Suprapubic skin (tissue), 4 donors: ENCODE measurements around the gene MOB3B. TPM values are rescaled to one million over a fixed set of nuclear protein-coding genes. Genes with fewer than 3 reads are reported as not detected.
A peak's percentile ranks its signal among the peaks of the same experiment; 100 is the strongest.
"Not testable (repeated sequence)": the region's sequence is repeated elsewhere in the genome, so short reads cannot be mapped to it uniquely, and the experiment has no call there.

Source experiments
- DNase-seq, 2 donors: peaks; one replicate each; pipeline ENCODE4 v3.0.0-alpha.2; 2019; ENCODE audit warnings: low spot score in 2 of 2
- H3K27ac ChIP-seq: fragments of 200-600 bp; sonication (generic); one replicate; pipeline ENCODE4 v1.5.1; 2019
- H3K27me3 ChIP-seq: fragments of 200-600 bp; sonication (generic); one replicate; pipeline ENCODE4 v1.5.1; 2019
- H3K36me3 ChIP-seq: fragments of 200-600 bp; sonication (generic); one replicate; pipeline ENCODE4 v1.5.1; 2019
- H3K4me1 ChIP-seq: fragments of 200-600 bp; sonication (generic); one replicate; pipeline ENCODE4 v1.5.1; 2019
- H3K4me3 ChIP-seq: fragments of 200-600 bp; sonication (generic); one replicate; pipeline ENCODE4 v1.5.1; 2019; ENCODE audit warnings: mild to moderate bottlenecking
- H3K9me3 ChIP-seq: fragments of 200-600 bp; sonication (generic); one replicate; pipeline ENCODE4 v1.5.1; 2019
- EP300 ChIP-seq: sonication (generic); formaldehyde crosslinking; IDR thresholded peaks from one replicate; pipeline ENCODE4 v1.6.1; 2017; ENCODE audit warnings: antibody characterized with exemption
- POLR2A ChIP-seq, 2 donors: fragments of 450-650 bp; IDR thresholded peaks; one replicate each; pipeline ENCODE4 v1.6.1; 2017; ENCODE audit warnings: antibody characterized with exemption in 2 of 2, mild to moderate bottlenecking in 2 of 2, moderate library complexity in 2 of 2
- POLR2AphosphoS5 ChIP-seq, 3 donors: sonication (generic); formaldehyde crosslinking; IDR thresholded peaks; one replicate each; pipeline ENCODE4 v1.6.1; 2017; ENCODE audit warnings: antibody characterized with exemption in 3 of 3
- WGBS: methylation state at CpG from one replicate; pipeline ENCODE4 v1.1.5; 2018; 5-methylcytosine and 5-hydroxymethylcytosine counted together
- total RNA-seq, 4 donors: library from RNA; depleted of rRNA; stranded (reverse); fragments of >200 nt; gene quantifications; one replicate each; pipeline ENCODE4 v1.1.0, GENCODE V29; 2016
- TF ChIP-seq, protein P1 (sequence below), 2 donors: fragments of 200-600 bp in 1 of 2; fragments of 450-650 bp in 1 of 2; sonication (generic) in 1 of 2; IDR thresholded peaks; one replicate each; pipeline ENCODE4 v1.5.1; 2016 to 2019; ENCODE audit warnings: antibody characterized with exemption in 2 of 2, mild to moderate bottlenecking in 1 of 2, moderate library complexity in 1 of 2

Gene MOB3B
- total RNA-seq, 4 donors from 2014 or later = 8.2 to 21.5 (median 10.9) TPM

DNA sequence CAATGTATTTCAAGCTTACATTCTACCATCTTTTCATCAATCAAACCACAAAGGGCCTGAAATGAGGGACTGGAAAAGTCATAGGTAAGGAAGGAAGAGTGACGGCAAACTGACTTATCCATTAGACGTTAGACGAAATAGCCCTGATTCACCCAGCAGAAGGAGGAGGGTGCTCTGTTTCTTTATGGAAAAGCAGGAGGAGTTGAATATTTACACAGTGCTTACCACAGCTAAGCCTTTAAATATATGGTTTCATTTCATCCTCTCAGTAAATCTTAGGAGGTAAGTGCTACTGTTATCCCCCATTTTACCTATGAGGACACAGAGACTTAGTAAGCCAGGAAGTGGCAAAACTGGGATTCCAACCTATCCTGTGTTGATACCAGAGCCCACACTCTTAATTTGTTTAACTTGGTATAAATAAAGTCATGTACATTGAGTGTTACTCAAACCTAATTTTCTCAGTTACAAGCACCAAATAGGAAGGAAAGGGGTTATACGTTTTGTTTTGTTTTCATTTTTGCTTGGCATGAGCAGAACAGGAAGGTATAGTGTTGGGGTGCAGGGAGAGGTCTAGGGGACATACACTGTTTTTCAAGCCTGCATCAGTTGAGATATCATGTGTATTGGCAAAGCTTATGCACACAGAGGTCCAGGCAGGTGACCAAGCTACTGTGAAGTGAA, 103.6 kb downstream of the MOB3B start:
- 60% methylated on average over 4 of the region's 4 CpGs for WGBS
- no peaks in the 10 kb centered on the region for H3K9me3 ChIP-seq
- H3K27me3 ChIP-seq = no peaks in the 10 kb centered on the region
- H3K4me3 ChIP-seq = no peak overlapping the region
- TF ChIP-seq POLR2A (IDR thresholded peaks at IDR 0.05) = no peak
- TF ChIP-seq, protein P1, sequence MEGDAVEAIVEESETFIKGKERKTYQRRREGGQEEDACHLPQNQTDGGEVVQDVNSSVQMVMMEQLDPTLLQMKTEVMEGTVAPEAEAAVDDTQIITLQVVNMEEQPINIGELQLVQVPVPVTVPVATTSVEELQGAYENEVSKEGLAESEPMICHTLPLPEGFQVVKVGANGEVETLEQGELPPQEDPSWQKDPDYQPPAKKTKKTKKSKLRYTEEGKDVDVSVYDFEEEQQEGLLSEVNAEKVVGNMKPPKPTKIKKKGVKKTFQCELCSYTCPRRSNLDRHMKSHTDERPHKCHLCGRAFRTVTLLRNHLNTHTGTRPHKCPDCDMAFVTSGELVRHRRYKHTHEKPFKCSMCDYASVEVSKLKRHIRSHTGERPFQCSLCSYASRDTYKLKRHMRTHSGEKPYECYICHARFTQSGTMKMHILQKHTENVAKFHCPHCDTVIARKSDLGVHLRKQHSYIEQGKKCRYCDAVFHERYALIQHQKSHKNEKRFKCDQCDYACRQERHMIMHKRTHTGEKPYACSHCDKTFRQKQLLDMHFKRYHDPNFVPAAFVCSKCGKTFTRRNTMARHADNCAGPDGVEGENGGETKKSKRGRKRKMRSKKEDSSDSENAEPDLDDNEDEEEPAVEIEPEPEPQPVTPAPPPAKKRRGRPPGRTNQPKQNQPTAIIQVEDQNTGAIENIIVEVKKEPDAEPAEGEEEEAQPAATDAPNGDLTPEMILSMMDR (IDR thresholded peaks at IDR 0.05) = no peak
- TF ChIP-seq POLR2AphosphoS5 (IDR thresholded peaks at IDR 0.05) = no peak
- no peak for TF ChIP-seq EP300
- H3K36me3 ChIP-seq = no peaks in the 10 kb centered on the region
- H3K27ac ChIP-seq = peak overlapping the region; percentile 27
- DNase-seq = no peak
- H3K4me1 ChIP-seq = peaks cover 54% of the 10 kb centered on the region

DNA sequence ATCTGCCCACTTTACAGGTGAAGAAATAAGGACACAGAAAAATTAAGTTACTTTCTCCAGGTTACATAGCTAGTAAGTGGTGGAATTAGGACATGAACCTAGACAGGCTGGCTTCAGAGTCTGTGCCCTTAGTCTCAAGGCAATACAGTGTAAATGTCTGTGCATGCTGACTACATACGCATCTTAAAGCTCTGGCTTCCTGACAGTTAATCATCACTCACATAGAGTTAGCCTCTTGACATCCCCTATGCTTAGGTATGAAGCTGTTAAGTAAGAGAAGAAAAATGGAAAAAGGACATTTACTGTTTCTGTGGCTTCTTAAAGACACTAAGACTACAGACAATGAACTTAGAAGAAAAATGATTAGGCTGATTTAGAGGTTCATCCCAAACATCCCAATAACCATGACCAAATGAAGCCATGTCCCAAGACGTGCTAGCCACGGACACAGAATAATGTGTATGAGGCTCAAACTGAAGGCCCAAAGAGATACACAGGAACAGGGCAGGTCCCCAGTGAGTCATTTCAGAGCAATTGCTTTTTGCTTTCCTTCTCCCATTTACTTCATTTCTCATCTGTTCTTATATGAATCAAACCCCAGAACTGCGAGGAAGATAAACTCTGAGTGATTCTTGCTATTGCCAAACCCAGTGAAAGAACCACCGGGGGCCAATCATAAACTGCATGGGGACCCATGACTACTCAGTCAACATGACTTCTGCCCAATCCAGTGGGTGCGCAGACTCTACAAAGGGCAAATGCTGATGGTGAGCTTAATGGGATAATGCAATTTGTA, 105.5 kb downstream of the MOB3B start:
- WGBS = 82% methylated on average over 6 of the region's 6 CpGs
- H3K27me3 ChIP-seq = no peaks in the 10 kb centered on the region
- no peak for DNase-seq
- peaks cover 36% of the 10 kb centered on the region for H3K4me1 ChIP-seq
- no peaks in the 10 kb centered on the region for H3K9me3 ChIP-seq
- no peak overlapping the region for H3K4me3 ChIP-seq
- H3K27ac ChIP-seq = no peak overlapping the region
- H3K36me3 ChIP-seq = no peaks in the 10 kb centered on the region
- TF ChIP-seq POLR2A (IDR thresholded peaks at IDR 0.05) (no peak), POLR2AphosphoS5 (IDR thresholded peaks at IDR 0.05) (no peak), EP300 (no peak)
- TF ChIP-seq, protein P1 (IDR thresholded peaks at IDR 0.05) = no peak

DNA sequence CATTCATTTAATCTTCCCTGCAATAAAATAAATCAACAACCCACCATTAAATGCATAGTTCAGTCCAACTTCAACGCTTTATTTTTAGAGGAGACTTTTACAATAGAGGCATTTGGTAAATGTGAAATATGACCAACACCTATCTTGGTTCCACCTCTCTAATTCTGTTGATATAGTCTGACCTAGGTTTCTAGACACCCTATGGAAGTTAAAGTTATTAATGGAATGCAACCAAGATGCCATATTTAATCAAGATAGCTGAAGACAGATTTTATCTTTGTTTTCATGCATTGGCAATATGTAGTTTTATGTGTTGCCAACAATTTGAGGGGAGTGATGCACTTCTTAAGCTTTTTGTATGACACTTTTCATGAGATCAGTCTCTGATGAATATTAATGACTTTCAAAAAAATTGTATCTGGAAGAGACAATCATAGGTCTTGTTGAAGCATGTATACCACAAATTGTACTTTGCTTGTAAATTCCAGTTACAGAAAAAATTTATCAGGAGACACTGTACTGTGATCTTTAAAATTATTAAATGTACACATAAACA, 107.3 kb downstream of the MOB3B start:
- Histone ChIP-seq H3K36me3 (no peaks in the 10 kb centered on the region), H3K4me1 (peaks cover 29% of the 10 kb centered on the region), H3K27ac (no peak overlapping the region)

DNA sequence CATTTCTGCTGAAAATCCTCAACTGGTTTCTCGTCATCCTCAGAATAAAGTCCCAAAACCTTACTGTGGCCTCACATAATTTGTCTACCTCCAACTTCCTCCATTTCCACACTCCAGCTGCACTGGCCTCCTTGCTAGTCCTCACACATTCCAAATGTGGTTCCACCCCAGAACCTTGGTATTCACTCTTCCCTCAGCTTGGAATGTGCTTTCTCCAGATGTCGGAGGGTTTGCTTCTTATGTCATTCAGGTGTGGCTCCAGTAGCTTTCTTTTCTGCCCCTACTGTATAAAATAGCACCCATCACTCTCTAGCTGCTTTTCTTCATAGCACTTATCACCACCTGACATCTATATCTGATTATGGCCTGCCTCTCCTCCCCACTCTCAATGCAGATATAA, 108.0 kb downstream of the MOB3B start:
- WGBS = 69% methylated on average over 2 of the region's 2 CpGs

More for the DNA sequence above, 107.3 kb downstream of the MOB3B start:
- TF ChIP-seq POLR2AphosphoS5 (IDR thresholded peaks at IDR 0.05) (no peak), POLR2A (IDR thresholded peaks at IDR 0.05) (no peak), EP300 (no peak)
- TF ChIP-seq, protein P1 (IDR thresholded peaks at IDR 0.05) = no peak
- DNase-seq = no peak
- no peak overlapping the region for H3K4me3 ChIP-seq
- WGBS = 55% methylated on average over 1 of the region's 1 CpG
- H3K27me3 ChIP-seq = no peaks in the 10 kb centered on the region
- H3K9me3 ChIP-seq = no peaks in the 10 kb centered on the region

DNA sequence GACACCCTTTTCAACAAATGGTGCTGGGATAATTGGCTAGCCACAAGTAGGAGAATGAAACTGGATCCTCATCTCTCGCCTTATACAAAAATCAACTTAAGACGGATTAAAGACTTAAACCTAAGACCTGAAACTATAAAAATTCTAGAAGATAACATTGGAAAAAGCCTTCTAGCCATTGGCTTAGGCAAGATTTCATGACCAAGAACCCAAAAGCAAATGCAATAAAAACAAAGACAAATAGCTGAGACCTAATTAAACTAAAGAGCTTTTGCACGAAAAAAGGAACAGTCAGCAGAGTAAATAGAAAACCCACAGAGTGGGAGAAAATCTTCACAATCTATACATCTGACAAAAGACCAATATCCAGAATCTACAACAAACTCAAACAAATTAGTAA, 110.1 kb downstream of the MOB3B start:
- not testable (repeated sequence) for H3K36me3 ChIP-seq, DNase-seq, H3K27ac ChIP-seq, H3K27me3 ChIP-seq, H3K4me3 ChIP-seq, H3K9me3 ChIP-seq
- WGBS = 93% methylated on average over 3 of the region's 3 CpGs
- H3K4me1 ChIP-seq = peaks cover 19% of the 10 kb centered on the region

More for the DNA sequence above, 108.0 kb downstream of the MOB3B start:
- Histone ChIP-seq H3K27me3 (no peaks in the 10 kb centered on the region), H3K9me3 (no peaks in the 10 kb centered on the region), H3K27ac (no peak overlapping the region), H3K36me3 (no peaks in the 10 kb centered on the region), H3K4me3 (no peak overlapping the region), H3K4me1 (peaks cover 22% of the 10 kb centered on the region)
- DNase-seq = no peak
- TF ChIP-seq, protein P1 (IDR thresholded peaks at IDR 0.05) = no peak
- TF ChIP-seq EP300 (no peak), POLR2A (IDR thresholded peaks at IDR 0.05) (no peak), POLR2AphosphoS5 (IDR thresholded peaks at IDR 0.05) (no peak)
